ENCODE results near the gene VSIG8. TPM values are rescaled to one million over a fixed set of nuclear protein-coding genes. Genes with fewer than 3 reads are reported as not detected.
A peak's percentile ranks its signal among the peaks of the same experiment; 100 is the strongest.

Gene VSIG8
- total RNA-seq, 4 donors from 2014 or later, result 18.1 to 62.2 (median 25.7) TPM

DNA sequence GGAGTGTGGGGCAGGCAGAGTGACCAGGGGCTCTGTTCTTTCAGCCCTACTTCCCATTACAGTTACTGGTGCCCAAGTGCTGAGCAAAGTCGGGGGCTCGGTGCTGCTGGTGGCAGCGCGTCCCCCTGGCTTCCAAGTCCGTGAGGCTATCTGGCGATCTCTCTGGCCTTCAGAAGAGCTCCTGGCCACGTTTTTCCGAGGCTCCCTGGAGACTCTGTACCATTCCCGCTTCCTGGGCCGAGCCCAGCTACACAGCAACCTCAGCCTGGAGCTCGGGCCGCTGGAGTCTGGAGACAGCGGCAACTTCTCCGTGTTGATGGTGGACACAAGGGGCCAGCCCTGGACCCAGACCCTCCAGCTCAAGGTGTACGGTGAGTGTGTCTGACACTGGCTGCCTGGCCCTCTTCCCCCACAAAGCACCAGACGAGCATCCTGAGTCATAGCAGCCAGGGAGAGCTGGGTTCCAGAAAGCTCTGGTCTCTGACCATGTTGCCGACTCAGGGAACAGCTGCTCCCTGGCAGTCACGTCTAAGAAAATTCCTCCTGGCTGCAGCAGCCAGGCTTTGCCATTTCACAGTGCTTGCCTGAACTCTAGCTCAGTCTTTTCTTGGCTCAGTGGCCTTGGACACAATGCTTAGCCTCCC lies 32.5 kb downstream of the VSIG8 start:
- H3K27ac ChIP-seq, result no peak overlapping the region
- H3K4me3 ChIP-seq, result no peak overlapping the region
- H3K36me3 ChIP-seq, result no peaks in the 10 kb centered on the region
- TF ChIP-seq POLR2AphosphoS5 (IDR thresholded peaks at IDR 0.05) (no peak), EP300 (IDR thresholded peaks at IDR 0.05) (no peak), POLR2A (IDR thresholded peaks at IDR 0.05) (no peak)
- TF ChIP-seq, protein P1, sequence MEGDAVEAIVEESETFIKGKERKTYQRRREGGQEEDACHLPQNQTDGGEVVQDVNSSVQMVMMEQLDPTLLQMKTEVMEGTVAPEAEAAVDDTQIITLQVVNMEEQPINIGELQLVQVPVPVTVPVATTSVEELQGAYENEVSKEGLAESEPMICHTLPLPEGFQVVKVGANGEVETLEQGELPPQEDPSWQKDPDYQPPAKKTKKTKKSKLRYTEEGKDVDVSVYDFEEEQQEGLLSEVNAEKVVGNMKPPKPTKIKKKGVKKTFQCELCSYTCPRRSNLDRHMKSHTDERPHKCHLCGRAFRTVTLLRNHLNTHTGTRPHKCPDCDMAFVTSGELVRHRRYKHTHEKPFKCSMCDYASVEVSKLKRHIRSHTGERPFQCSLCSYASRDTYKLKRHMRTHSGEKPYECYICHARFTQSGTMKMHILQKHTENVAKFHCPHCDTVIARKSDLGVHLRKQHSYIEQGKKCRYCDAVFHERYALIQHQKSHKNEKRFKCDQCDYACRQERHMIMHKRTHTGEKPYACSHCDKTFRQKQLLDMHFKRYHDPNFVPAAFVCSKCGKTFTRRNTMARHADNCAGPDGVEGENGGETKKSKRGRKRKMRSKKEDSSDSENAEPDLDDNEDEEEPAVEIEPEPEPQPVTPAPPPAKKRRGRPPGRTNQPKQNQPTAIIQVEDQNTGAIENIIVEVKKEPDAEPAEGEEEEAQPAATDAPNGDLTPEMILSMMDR (IDR thresholded peaks at IDR 0.05), result no peak
- H3K9me3 ChIP-seq, result no peaks in the 10 kb centered on the region
- peaks cover 7% of the 10 kb centered on the region for H3K4me1 ChIP-seq
- DNase-seq (ENCODE audit: low spot score in 2 of 2), result no peak
- H3K27me3 ChIP-seq, result no peaks in the 10 kb centered on the region
- 84% methylated on average over 11 of the region's 18 CpGs for WGBS

DNA sequence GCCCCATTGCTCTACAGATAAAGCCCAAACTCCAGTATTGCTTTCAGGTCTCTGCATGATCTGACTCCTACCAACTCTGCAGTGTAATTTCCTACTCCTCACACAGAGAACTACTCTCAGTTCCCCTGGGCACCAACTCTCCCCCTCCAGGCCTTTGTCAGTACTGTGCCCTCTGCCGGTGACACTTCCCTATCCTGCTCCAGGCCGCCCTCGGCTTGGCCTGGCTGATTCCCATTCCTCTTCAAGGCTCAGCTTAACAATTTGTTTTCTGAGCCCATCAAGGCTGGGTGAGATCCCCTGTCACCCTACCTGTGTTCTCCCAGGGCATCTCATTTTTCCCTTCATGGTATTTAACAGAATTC lies 33.2 kb downstream of the VSIG8 start:
- Histone ChIP-seq H3K36me3 (no peaks in the 10 kb centered on the region), H3K4me1 (peaks cover 7% of the 10 kb centered on the region), H3K27ac (no peak overlapping the region), H3K9me3 (no peaks in the 10 kb centered on the region), H3K4me3 (no peak overlapping the region), H3K27me3 (no peaks in the 10 kb centered on the region)
- DNase-seq (ENCODE audit: low spot score in 2 of 2), result no peak
- TF ChIP-seq POLR2AphosphoS5 (IDR thresholded peaks at IDR 0.05), result no peak
- TF ChIP-seq, protein P1 (IDR thresholded peaks at IDR 0.05), result peak in 1 of 2 donors; percentile 47
- 58% methylated on average over 3 of the region's 3 CpGs for WGBS

DNA sequence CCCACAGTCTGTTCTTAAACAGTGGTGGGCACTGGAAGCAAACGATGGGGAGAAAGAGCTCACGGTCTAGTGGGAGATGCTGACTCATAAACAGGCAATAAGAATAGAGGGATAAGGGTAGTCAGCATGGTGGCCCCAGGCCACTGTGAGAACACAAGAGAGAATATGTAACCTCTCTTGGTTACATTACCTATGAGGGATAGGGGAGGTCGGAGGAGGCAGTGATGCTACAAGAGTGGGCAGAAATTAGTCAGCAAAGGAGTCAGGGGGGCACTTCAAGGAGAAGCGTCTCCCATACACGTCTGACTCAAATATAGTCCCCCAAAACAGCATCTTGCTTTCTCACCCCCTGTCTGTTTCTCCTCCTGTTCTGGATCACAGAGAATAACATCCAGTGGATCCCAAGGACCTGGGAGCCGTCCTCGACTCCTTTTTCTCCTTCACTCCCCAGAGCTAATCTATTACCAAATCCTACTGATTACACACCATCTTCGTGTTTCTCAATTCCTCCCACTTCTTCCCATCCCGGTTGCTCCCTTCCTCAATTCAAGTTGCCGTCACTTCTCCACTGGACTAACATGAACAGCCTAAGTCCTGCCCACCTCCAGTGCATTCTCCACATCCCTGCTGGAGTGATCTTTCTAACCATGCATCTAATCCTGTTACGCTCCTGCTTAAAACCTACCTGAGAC lies 33.7 kb downstream of the VSIG8 start:
- peaks cover under 1% of the 10 kb centered on the region for H3K27me3 ChIP-seq
- WGBS, result 78% methylated on average over 11 of the region's 11 CpGs
- H3K4me1 ChIP-seq, result peaks cover 11% of the 10 kb centered on the region
- no peak for DNase-seq (ENCODE audit: low spot score in 2 of 2)
- TF ChIP-seq EP300 (IDR thresholded peaks at IDR 0.05), result no peak
- no peak for TF ChIP-seq POLR2AphosphoS5 (IDR thresholded peaks at IDR 0.05)
- TF ChIP-seq, protein P1 (IDR thresholded peaks at IDR 0.05), result no peak
- TF ChIP-seq POLR2A (IDR thresholded peaks at IDR 0.05), result no peak
- H3K9me3 ChIP-seq, result no peaks in the 10 kb centered on the region
- no peaks in the 10 kb centered on the region for H3K36me3 ChIP-seq
- no peak overlapping the region for H3K4me3 ChIP-seq
- H3K27ac ChIP-seq, result no peak overlapping the region

DNA sequence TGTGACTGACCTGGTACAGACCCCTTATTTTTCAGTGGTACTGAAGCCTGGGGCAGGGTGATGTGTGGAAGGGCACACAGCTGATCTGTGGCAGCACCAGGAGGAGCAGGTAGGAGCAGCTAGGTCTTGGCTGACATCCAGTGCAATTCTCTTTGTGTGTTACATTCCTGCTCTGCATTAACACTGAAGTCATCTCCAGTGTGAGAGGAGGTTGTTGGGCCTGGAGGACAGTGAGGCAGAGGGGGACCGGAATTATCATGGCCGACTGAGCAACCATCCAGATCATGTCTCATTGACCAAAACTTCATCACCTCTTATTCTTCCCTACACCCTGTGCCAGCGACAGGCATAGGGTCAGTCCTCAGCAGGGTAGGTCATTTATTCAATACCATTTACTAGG lies 34.3 kb downstream of the VSIG8 start:
- no peak for TF ChIP-seq POLR2A (IDR thresholded peaks at IDR 0.05)
- TF ChIP-seq, protein P1 (IDR thresholded peaks at IDR 0.05), result no peak
- TF ChIP-seq POLR2AphosphoS5 (IDR thresholded peaks at IDR 0.05), result no peak
- TF ChIP-seq EP300 (IDR thresholded peaks at IDR 0.05), result no peak
- no peak overlapping the region for H3K27ac ChIP-seq
- DNase-seq (ENCODE audit: low spot score in 2 of 2), result no peak
- no peaks in the 10 kb centered on the region for H3K9me3 ChIP-seq
- H3K27me3 ChIP-seq, result peaks cover 5% of the 10 kb centered on the region
- no peak overlapping the region for H3K4me3 ChIP-seq
- H3K36me3 ChIP-seq, result no peaks in the 10 kb centered on the region
- peaks cover 16% of the 10 kb centered on the region for H3K4me1 ChIP-seq
- WGBS, result 41% methylated on average over 3 of the region's 3 CpGs

DNA sequence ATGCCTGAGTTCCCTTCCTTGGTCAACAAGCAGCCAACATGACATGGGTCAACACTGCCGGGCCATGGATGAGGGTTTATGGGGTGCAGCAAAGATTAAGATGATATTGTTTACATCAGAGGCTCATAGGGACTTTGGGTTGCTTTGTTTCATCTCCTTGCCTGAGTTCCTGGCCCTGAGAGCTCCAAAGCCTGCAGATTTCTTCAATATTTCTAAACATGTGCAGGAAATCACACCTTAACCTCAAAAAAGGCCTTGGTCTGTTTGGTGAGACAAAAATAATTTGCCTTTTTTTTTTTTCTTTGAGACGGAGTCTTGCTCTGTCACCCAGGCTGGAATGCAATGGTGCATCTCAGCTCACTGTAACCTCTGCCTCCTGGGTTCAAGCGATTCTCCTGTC lies 34.9 kb downstream of the VSIG8 start:
- Histone ChIP-seq H3K27ac (no peak overlapping the region), H3K4me1 (peaks cover 23% of the 10 kb centered on the region), H3K27me3 (peaks cover 5% of the 10 kb centered on the region), H3K4me3 (no peak overlapping the region), H3K36me3 (no peaks in the 10 kb centered on the region), H3K9me3 (no peaks in the 10 kb centered on the region)
- WGBS, result 92% methylated on average over 3 of the region's 3 CpGs
- TF ChIP-seq POLR2A (IDR thresholded peaks at IDR 0.05), result no peak
- TF ChIP-seq, protein P1 (IDR thresholded peaks at IDR 0.05), result no peak
- TF ChIP-seq EP300 (IDR thresholded peaks at IDR 0.05), result no peak
- no peak for DNase-seq (ENCODE audit: low spot score in 2 of 2)

All from suprapubic skin (tissue), 4 donors.